Heart right ventricle (tissue), 16 donors: ENCODE data around the gene RMI2. TPM values are rescaled to one million over a fixed set of nuclear protein-coding genes. Genes with fewer than 3 reads are reported as not detected.

ENCODE experiments used
- ATAC-seq, 8 donors: fragments of 200-7000 bp; cut with Tn5 transposase; one replicate each; pipeline ENCODE4 v1.9.1; 2020; ENCODE audit warnings: mild to moderate bottlenecking in 8 of 8, moderate library complexity in 8 of 8, moderate number of reproducible peaks in 1 of 8
- DNase-seq, 2 donors: peaks; one replicate each; pipeline ENCODE4 v3.0.0-alpha.2; 2020
- H3K27ac ChIP-seq, 10 donors: fragments of 200-600 bp; sonication (generic) in 2 of 10; one replicate each; pipeline versions ENCODE4 v1.5.0 to v1.8.0; 2020 to 2022; ENCODE audit warnings: mild to moderate bottlenecking in 3 of 10
- H3K27me3 ChIP-seq, 7 donors: fragments of 200-600 bp; one replicate each; pipeline ENCODE4 v1.8.0; 2021 to 2022; ENCODE audit warnings: mild to moderate bottlenecking in 2 of 7
- H3K36me3 ChIP-seq, 9 donors: fragments of 200-600 bp; sonication (generic) in 1 of 9; one replicate each; pipeline versions ENCODE4 v1.5.0 to v1.8.0; 2020 to 2022; ENCODE audit warnings: mild to moderate bottlenecking in 2 of 9
- H3K4me1 ChIP-seq, 9 donors: fragments of 200-600 bp; sonication (generic) in 1 of 9; one replicate each; pipeline versions ENCODE4 v1.5.0 to v1.8.0; 2020 to 2022; ENCODE audit warnings: mild to moderate bottlenecking in 4 of 9
- H3K4me3 ChIP-seq, 10 donors: fragments of 200-600 bp; sonication (generic) in 2 of 10; one replicate each; pipeline versions ENCODE4 v1.5.0 to v1.8.0; 2020 to 2022; ENCODE audit warnings: mild to moderate bottlenecking in 7 of 10, moderate library complexity in 2 of 10
- H3K9me3 ChIP-seq, 11 donors: fragments of 200-600 bp in 10 of 11; sonication (generic) in 2 of 11; one replicate each; pipeline versions ENCODE4 v1.5.0 to v1.8.0; 2013 to 2022; ENCODE audit warnings: mild to moderate bottlenecking in 2 of 11, control low read depth in 1 of 11, moderate library complexity in 1 of 11
- WGBS, 2 donors: extraction: QIAGEN DNeasy Blood & Tissue Kit; methylation state at CpG; one replicate each; pipeline ENCODE4 v1.1.7; 2013; ENCODE audit warnings: inconsistent platforms in 1 of 2; 5-methylcytosine and 5-hydroxymethylcytosine counted together
- intact Hi-C, 10 donors: fragments of 100-400 bp; cut with DNase I; formaldehyde crosslinking; loops; one replicate each; pipeline versions ENCODE4 v1.11.1 to v1.14.2; 2022
- polyA plus RNA-seq, 2 donors: library from polyadenylated mRNA; stranded (reverse); fragments of 200-250 nt; gene quantifications; one replicate each; pipeline ENCODE4 v1.2.3, GENCODE V29; 2013
- total RNA-seq, 10 donors: library from RNA; stranded (reverse); fragmentation: NEBNext Ultra II Directional in 3 of 10; extraction: Animal tissue kit (Norgen Biotek cat#: 25700) in 3 of 10; gene quantifications; one replicate each; pipeline versions ENCODE4 v1.2.1 to v1.2.4, GENCODE V29; 2021 to 2023
- TF ChIP-seq, protein P1 (sequence below), 9 donors: fragments of 200-600 bp; sonication (generic) in 2 of 9; IDR thresholded peaks; one replicate each; pipeline versions ENCODE4 v1.5.0 to v1.8.0; 2021 to 2022; ENCODE audit warnings: antibody characterized with exemption in 9 of 9, mild to moderate bottlenecking in 5 of 9, moderate library complexity in 1 of 9
- donor health status: Arrhythmogenic right ventricular cardiomyopathy.
- donor health status: ischemic (EF 13 %, LVEDD 7.1; RV severe dilation, severe dysfunction).
- donor health status: healthy with polysubstance abuse.
- donor health status: DM: no; HTN: yes; CAD: no.
- donor health status: DM: no; HTN: no; CAD: no.
- donor health status: ischemic (EF 25% LVEDD 6.9; RV normal size, moderate dysfunction).
- donor health status: ischemic (EF 25% LVEDD 5.7; RV mildly dilated, moderate dysfunction).
- donor health status: healthy.
- donor health status: DM: yes; HTN: yes; CAD: no.
- donor health status: Ischemic cardiomyopathy.
- donor health status: ischemic (EF 35%, LVEDD 5.7; RV mildly dilated, moderate dysfunction).
- donor health status: nonischemic (EF 11% LVEDD 7.7; RV severe dilation, severe dysfunction).
- donor health status: DM: yes; HTN: yes; CAD: no.
- donor health status: PGD.
- donor health status: ischemic (EF 29% LVEDD 5.4; RV normal size, mild dysfunction).
- donor health status: nonischemic (EF 23%, LVEDD 6.1; RV moderate dilation, normal function).

The RMI2 gene
- total and polyA plus RNA-seq, 12 donors, result 0.22 to 3.8 (median 1.1) TPM

DNA sequence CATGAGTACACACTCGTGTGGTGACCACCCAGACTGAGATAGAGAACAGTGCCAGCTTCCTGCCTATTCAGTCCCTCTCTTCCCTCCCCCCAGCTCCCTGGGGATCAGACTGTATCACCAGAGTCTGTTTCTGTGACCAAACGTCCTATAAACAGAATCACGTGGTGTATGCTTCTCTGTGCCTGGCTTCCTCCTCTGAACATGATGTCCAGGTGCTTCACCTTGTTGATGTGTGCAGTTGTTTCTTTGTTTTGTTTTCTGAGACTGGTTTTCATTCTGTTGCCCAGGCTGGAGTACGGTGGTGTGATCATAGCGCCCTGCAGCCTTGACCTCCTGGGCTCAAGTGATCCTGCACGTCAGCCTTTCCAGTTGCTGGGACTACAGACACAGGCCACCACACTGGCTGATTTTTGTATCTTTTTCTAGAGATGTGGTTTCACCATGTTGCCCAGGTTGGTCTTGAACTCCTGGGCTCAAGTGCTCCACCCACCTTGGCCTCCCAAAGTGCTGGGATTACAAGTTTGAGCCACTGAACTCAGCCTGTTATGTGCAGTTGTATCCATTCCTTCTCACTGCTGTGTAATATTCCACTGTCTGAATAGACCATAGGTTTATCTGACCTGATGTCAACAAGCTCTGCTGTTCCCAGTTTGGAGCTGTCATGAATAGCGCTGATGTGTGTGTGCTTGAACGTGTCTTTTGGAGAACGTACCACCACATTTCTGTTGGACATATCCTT lies 35.2 kb upstream of the RMI2 start:
- peak overlapping the region in 1 of 10 donors; percentile 49 for H3K27ac ChIP-seq
- H3K27me3 ChIP-seq, result no peaks in the 10 kb centered on the region
- no peaks in the 10 kb centered on the region for H3K36me3 ChIP-seq
- DNase-seq, result no peak
- peaks cover 0 to 55% (median 4%) of the 10 kb centered on the region in 9 donors for H3K4me1 ChIP-seq
- intact Hi-C loops, result no loop called here
- TF ChIP-seq, protein P1, sequence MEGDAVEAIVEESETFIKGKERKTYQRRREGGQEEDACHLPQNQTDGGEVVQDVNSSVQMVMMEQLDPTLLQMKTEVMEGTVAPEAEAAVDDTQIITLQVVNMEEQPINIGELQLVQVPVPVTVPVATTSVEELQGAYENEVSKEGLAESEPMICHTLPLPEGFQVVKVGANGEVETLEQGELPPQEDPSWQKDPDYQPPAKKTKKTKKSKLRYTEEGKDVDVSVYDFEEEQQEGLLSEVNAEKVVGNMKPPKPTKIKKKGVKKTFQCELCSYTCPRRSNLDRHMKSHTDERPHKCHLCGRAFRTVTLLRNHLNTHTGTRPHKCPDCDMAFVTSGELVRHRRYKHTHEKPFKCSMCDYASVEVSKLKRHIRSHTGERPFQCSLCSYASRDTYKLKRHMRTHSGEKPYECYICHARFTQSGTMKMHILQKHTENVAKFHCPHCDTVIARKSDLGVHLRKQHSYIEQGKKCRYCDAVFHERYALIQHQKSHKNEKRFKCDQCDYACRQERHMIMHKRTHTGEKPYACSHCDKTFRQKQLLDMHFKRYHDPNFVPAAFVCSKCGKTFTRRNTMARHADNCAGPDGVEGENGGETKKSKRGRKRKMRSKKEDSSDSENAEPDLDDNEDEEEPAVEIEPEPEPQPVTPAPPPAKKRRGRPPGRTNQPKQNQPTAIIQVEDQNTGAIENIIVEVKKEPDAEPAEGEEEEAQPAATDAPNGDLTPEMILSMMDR (IDR thresholded peaks at IDR 0.05), result no peak
- H3K9me3 ChIP-seq, result no peaks in the 10 kb centered on the region
- ATAC-seq, result peak in 2 of 8 donors; percentile 34 to 83
- no peak overlapping the region for H3K4me3 ChIP-seq
- WGBS, 2 donors, result 63 to 69% methylated on average over 9 of the region's 9 CpGs

DNA sequence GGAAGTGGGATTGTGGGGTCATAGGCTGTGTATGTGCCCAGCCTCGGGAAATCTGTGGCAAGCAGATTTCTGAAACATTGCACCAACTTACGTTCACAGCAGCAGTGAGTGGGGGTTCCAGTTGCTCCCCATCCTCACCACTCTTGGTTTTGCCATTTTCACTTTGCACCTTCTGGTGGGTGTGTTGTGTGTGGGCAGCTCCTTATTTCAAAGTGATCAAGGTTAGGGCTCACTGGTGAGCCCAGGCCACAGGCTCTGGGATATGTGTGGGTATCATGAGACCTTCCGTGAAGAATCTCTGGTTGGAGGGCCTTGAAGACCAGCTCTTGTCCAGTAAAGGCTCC lies 34.7 kb upstream of the RMI2 start:
- H3K27ac ChIP-seq, result peak overlapping the region in 6 of 10 donors; percentile 10 to 75 (median 46)
- 98 to 99% methylated on average over 3 of the region's 3 CpGs for WGBS, 2 donors
- TF ChIP-seq, protein P1 (IDR thresholded peaks at IDR 0.05), result no peak
- intact Hi-C loops, result no loop called here
- H3K27me3 ChIP-seq, result no peaks in the 10 kb centered on the region
- no peak overlapping the region for H3K4me3 ChIP-seq
- DNase-seq (no peak), ATAC-seq (no peak)
- H3K9me3 ChIP-seq, result no peaks in the 10 kb centered on the region
- H3K36me3 ChIP-seq, result no peaks in the 10 kb centered on the region
- peaks cover 0 to 55% (median 4%) of the 10 kb centered on the region in 9 donors for H3K4me1 ChIP-seq

DNA sequence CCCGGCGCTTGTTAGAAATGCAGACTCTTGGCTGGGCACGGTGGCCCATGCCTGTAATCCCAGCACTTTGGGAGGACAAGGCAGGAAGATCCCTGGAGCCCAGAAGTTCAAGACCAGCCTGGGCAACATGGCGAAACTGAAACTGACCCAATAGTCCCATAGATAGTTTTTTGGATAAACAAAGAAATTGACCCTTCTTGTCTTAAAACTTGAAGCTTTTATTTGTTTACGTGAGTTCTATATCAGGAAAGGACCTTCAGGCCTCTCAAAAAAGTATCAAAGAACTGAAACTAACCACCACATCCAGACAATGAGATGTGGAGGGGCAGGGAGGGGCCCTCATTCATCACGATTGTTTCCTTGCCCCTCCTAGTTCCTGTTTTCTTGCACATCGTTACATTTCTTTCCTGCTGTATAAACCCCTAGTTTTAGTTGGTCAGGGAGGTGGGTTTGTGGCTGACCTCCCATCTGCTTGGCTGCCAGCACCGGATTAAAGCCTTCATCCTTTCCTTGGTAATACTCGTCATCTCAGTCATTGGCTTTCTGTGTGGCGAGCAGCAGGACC lies 34.2 kb upstream of the RMI2 start:
- ATAC-seq, result no peak
- Histone ChIP-seq H3K9me3 (no peaks in the 10 kb centered on the region), H3K4me3 (no peak overlapping the region), H3K27me3 (no peaks in the 10 kb centered on the region), H3K27ac (peak overlapping the region in 6 of 10 donors; percentile 10 to 75 (median 46)), H3K36me3 (no peaks in the 10 kb centered on the region), H3K4me1 (peaks cover 0 to 55% (median 4%) of the 10 kb centered on the region in 9 donors)
- DNase-seq, result no peak
- intact Hi-C loops, result no loop called here
- 74 to 75% methylated on average over 10 of the region's 10 CpGs for WGBS, 2 donors
- TF ChIP-seq, protein P1 (IDR thresholded peaks at IDR 0.05), result no peak

DNA sequence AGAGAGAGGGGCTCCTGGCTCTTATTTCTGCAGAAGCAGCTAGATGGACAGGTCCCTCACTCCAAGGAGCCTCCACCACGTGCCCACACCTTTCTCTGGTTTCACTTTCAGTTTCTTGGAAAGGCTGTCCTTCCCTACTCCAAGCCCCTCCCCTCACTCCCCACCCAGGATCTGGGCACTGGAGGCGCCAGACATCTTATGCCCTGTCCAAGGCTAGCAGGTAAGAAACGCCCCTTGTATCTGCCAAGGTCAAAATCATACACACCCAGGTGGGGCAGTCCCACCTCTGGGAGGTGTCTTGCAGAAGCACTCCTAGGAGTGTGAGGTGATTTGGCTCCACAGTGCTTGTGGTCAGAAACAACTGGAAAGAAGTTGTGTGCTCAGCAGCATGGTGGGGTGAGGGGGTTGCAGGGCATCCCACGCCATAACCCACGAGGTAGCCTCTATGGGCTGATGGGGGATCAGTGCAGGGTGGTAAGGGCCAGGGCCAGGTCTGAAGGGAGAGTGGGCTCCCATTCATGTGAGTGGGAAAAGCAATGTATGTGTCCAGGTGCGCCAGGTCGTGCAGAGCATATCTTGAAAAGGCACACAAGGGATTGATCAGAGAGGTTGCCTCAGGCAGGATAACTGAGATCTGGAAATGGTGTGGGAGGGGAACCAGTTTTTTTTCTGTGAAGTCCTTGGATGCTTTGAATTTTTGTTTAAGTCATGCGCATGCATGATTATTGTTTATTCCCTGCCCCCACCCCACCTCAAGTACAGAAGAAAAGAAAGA lies 32.4 kb upstream of the RMI2 start:
- Histone ChIP-seq H3K4me1 (peaks cover 0 to 47% (median 4%) of the 10 kb centered on the region in 9 donors), H3K36me3 (no peaks in the 10 kb centered on the region), H3K9me3 (no peaks in the 10 kb centered on the region), H3K4me3 (no peak overlapping the region), H3K27me3 (no peaks in the 10 kb centered on the region), H3K27ac (no peak overlapping the region)
- peak in 2 of 8 donors; percentile 36 to 40 for ATAC-seq
- no peak for DNase-seq
- TF ChIP-seq, protein P1 (IDR thresholded peaks at IDR 0.05), result no peak
- WGBS, 2 donors, result 67 to 76% methylated on average over 8 of the region's 8 CpGs
- intact Hi-C loops, result no loop called here
